ENCODE results near the gene POLR2C. TPM values are rescaled to one million over a fixed set of nuclear protein-coding genes. Genes with fewer than 3 reads are reported as not detected.

The POLR2C gene
- polyA plus RNA-seq, 1 experiment, result 143 TPM

DNA sequence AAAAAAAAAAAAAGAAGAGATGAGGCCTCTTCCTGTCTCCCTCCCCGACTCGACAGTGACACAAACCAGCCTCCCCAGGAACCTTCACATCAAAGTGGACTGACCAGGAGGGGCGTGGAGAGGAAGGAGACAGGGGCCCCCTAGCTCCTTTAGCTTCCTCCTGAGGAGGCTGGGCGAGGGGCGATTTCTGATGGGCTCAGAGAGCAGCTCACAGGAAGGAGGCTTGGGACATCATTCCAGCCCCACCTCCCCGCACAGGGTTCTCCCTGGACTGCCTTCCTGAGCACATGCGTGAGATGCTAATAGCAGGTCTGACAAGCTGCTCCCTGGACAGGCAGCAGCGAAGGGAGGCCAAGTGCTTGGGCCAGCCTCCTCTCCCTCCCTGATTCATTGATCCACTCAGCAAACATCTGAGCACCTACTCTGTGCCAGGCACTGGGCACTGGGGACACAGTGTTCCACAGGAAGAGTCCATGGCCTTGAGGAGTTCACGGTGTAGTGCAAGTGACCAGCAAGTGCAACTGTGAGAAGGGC lies 38.2 kb downstream of the POLR2C start:
- TF ChIP-seq, protein P1, sequence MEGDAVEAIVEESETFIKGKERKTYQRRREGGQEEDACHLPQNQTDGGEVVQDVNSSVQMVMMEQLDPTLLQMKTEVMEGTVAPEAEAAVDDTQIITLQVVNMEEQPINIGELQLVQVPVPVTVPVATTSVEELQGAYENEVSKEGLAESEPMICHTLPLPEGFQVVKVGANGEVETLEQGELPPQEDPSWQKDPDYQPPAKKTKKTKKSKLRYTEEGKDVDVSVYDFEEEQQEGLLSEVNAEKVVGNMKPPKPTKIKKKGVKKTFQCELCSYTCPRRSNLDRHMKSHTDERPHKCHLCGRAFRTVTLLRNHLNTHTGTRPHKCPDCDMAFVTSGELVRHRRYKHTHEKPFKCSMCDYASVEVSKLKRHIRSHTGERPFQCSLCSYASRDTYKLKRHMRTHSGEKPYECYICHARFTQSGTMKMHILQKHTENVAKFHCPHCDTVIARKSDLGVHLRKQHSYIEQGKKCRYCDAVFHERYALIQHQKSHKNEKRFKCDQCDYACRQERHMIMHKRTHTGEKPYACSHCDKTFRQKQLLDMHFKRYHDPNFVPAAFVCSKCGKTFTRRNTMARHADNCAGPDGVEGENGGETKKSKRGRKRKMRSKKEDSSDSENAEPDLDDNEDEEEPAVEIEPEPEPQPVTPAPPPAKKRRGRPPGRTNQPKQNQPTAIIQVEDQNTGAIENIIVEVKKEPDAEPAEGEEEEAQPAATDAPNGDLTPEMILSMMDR (IDR thresholded peaks at IDR 0.05; ENCODE audit: low read depth, low read length), result no peak
- Histone ChIP-seq H3K27me3 (ENCODE audit: control insufficient read depth, insufficient read depth, low read length) (peaks cover 57% of the 10 kb centered on the region), H3K27ac (ENCODE audit: low read depth, low read length) (no peak overlapping the region), H3K4me3 (ENCODE audit: low read depth, low read length) (no peak overlapping the region), H3K9me3 (ENCODE audit: control insufficient read depth, insufficient read depth, low read length) (no peaks in the 10 kb centered on the region; the same call in 1 of the 2 replicates)
- ChIA-PET CTCF (interaction anchor here (1.3 kb wide), 1 partner anchor 39 kb away, joined by 3 read pairs; the partner anchor contains the start of gene POLR2C), POLR2A (no interaction called here)
- DNase-seq (ENCODE audit: low read depth, low spot score), result no peak

DNA sequence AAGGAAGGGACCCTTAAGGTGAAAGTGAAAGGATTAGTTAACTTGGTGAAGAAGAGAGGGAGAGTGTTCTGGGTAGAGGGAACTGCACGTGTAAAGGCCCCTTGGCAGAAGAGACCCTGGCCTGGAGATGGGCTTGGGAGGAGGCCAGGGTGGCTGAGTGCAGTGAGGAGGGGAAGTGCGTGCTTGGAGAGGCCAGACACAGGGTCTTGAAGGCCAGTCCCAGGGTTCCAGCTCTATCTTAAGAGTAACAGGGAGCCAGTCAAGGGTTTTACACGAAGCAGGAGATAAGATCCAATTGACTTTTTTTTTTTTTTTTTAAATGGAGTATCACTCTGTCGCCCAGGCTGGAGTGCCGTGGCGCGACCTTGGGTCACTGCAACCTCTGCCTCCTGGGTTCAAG lies 39.0 kb downstream of the POLR2C start:
- ChIA-PET POLR2A (no interaction called here), CTCF (no interaction called here)
- Histone ChIP-seq H3K27ac (ENCODE audit: low read depth, low read length) (no peak overlapping the region), H3K27me3 (ENCODE audit: control insufficient read depth, insufficient read depth, low read length) (peaks cover 57% of the 10 kb centered on the region), H3K4me3 (ENCODE audit: low read depth, low read length) (no peak overlapping the region), H3K9me3 (ENCODE audit: control insufficient read depth, insufficient read depth, low read length) (no peaks in the 10 kb centered on the region; the same call in 1 of the 2 replicates)
- TF ChIP-seq, protein P1 (IDR thresholded peaks at IDR 0.05; ENCODE audit: low read depth, low read length), result no peak
- DNase-seq (ENCODE audit: low read depth, low spot score), result no peak

DNA sequence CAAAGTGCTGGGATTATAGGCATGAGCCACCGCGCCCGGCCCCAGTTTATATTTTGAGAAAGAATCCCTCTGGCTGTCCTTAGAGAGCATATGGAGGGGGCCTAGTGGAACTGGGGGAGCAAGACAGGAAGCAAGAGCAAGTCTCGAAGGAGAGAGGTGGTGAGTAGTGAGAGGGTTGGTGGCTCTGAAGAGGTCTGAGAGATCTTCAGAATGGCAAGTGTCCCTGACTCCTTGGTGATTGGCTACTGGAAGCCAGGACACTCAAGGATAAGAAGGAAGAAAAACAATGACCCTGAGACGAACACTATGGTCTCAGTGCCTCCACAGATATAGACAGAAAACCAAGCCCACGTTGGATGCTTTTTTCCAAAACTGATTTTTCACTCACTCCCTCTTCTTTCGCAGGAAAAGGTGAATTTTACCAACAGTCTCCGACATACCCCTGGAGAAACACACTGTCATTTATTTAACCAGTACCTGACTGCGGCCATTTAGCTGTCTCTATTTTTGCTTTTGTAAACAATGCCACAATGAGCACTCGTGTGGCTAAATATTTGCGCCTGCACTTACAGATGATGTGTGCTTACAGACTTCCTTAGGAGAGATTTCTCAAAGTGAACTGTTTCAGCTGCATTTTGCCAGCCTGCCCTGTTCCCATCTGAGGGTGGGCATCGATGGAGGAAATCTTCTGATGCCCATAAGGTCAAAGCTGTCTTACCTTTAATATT lies 39.7 kb downstream of the POLR2C start:
- CTCF ChIA-PET, result interaction anchor here (1.0 kb wide), 1 partner anchor 18 kb away, joined by 4 read pairs; no protein-coding TSS in a partner anchor
- H3K27ac ChIP-seq (ENCODE audit: low read depth, low read length), result no peak overlapping the region
- no peak for DNase-seq (ENCODE audit: low read depth, low spot score)
- H3K4me3 ChIP-seq (ENCODE audit: low read depth, low read length), result no peak overlapping the region
- H3K27me3 ChIP-seq (ENCODE audit: control insufficient read depth, insufficient read depth, low read length), result peaks cover 57% of the 10 kb centered on the region
- no peaks in the 10 kb centered on the region; the same call in 1 of the 2 replicates for H3K9me3 ChIP-seq (ENCODE audit: control insufficient read depth, insufficient read depth, low read length)
- POLR2A ChIA-PET, result no interaction called here
- TF ChIP-seq, protein P1 (IDR thresholded peaks at IDR 0.05; ENCODE audit: low read depth, low read length), result no peak

DNA sequence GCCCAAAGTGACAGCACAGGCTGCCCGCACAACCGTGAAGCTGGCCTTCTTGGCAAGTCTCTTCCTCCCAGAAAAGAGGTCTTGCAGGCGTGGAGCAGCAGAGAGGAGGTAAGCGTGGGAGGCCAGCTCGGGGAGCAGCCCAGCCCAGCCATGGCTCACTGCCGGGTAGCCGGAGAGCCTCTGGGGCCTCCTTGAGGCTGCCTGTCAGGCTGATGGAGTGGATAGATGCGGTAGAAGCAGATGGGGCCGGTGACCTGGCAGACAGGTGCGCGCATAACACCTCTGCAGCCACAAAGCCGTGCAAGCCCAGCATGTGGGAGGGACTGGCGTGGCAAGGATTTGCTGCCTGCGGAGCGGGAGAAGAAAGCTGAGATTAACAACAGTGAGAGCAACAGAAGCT lies 40.9 kb downstream of the POLR2C start:
- no peaks in the 10 kb centered on the region for H3K9me3 ChIP-seq (ENCODE audit: control insufficient read depth, insufficient read depth, low read length)
- no peak overlapping the region for H3K4me3 ChIP-seq (ENCODE audit: low read depth, low read length)
- peaks cover 60% of the 10 kb centered on the region for H3K27me3 ChIP-seq (ENCODE audit: control insufficient read depth, insufficient read depth, low read length)
- ChIA-PET POLR2A (no interaction called here), CTCF (interaction anchor here (2.7 kb wide), 1 partner anchor 17 kb away, joined by 15 read pairs; no protein-coding TSS in a partner anchor)
- TF ChIP-seq, protein P1 (IDR thresholded peaks at IDR 0.05; ENCODE audit: low read depth, low read length), result no peak
- DNase-seq (ENCODE audit: low read depth, low spot score), result no peak
- no peak overlapping the region for H3K27ac ChIP-seq (ENCODE audit: low read depth, low read length)

DNA sequence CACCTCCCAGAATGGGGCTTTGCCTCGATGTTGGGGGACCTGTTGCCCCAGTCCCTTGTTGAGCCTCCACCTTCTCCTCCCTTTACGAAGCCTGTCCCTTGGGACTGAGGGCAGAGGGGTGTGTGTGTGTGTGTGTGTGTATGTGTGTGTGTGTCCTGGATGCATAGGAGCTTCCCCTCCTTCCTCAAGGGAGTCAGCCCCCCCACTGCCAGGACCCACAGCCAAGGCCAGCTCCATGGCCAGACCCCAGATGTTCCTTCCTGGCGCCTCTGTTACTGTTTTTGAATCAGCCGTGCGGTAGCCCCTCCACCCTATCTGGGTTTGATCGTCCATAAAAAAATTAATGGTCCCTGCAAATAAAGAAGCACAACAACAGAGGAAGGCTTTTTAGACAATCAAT lies 41.5 kb downstream of the POLR2C start:
- ChIA-PET POLR2A (no interaction called here), CTCF (interaction anchor here (2.7 kb wide), 1 partner anchor 16 kb away, joined by 15 read pairs; no protein-coding TSS in a partner anchor)
- TF ChIP-seq, protein P1 (IDR thresholded peaks at IDR 0.05; ENCODE audit: low read depth, low read length), result no peak
- Histone ChIP-seq H3K9me3 (ENCODE audit: control insufficient read depth, insufficient read depth, low read length) (no peaks in the 10 kb centered on the region), H3K27ac (ENCODE audit: low read depth, low read length) (no peak overlapping the region), H3K4me3 (ENCODE audit: low read depth, low read length) (no peak overlapping the region), H3K27me3 (ENCODE audit: control insufficient read depth, insufficient read depth, low read length) (peaks cover 62% of the 10 kb centered on the region)
- no peak for DNase-seq (ENCODE audit: low read depth, low spot score)

Data from AG04450 (cell line).